OCI-LY1 (cell line): Measurements from ENCODE around the gene ADAT1.

ENCODE experiments used
- H2AFZ ChIP-seq: fragments of 200-600 bp; sonication (generic), shearing (Covaris generic); 2 replicates; pipeline ENCODE4 v1.6.0; 2014; ENCODE audit warnings: antibody characterized with exemption, mild to moderate bottlenecking, low read length
- H3F3A ChIP-seq: fragments of 200-600 bp; sonication (generic), shearing (Covaris generic); 2 replicates; pipeline ENCODE4 v1.6.0; 2014; ENCODE audit warnings: mild to moderate bottlenecking, antibody characterized with exemption, low read length, moderate library complexity; ENCODE audit not compliant: insufficient read depth
- H3K27ac ChIP-seq: fragments of 200-600 bp; sonication (generic); 2 replicates; pipeline ENCODE4 v1.5.1; 2014; ENCODE audit warnings: low read length, mixed run types, mild to moderate bottlenecking, low read depth; ENCODE audit not compliant: poor library complexity, severe bottlenecking
- H3K27me3 ChIP-seq: fragments of 200-600 bp; sonication (generic); 2 replicates; pipeline ENCODE4 v1.6.0; 2014; ENCODE audit warnings: antibody characterized with exemption, mild to moderate bottlenecking, low read length, moderate library complexity; ENCODE audit not compliant: insufficient read depth
- H3K36me3 ChIP-seq: fragments of 200-600 bp; sonication (generic); 2 replicates; pipeline ENCODE4 v1.6.1; 2014; ENCODE audit warnings: mild to moderate bottlenecking, antibody characterized with exemption, low read length, moderate library complexity, mixed read lengths; ENCODE audit not compliant: insufficient read depth
- H3K4me1 ChIP-seq: fragments of 200-600 bp; sonication (generic); 2 replicates; pipeline ENCODE4 v1.5.1; 2014; ENCODE audit warnings: mild to moderate bottlenecking, low read length, moderate library complexity; ENCODE audit not compliant: insufficient read depth, severe bottlenecking
- H3K4me2 ChIP-seq: fragments of 200-600 bp; sonication (generic), shearing (Covaris generic); 2 replicates; pipeline ENCODE4 v1.6.1; 2014; ENCODE audit warnings: low read length
- H3K4me3 ChIP-seq: fragments of 200-600 bp; sonication (generic); 2 replicates; pipeline ENCODE4 v1.5.1; 2014; ENCODE audit warnings: low read length, low read depth, mild to moderate bottlenecking, mixed read lengths; ENCODE audit not compliant: poor library complexity, severe bottlenecking
- H3K79me2 ChIP-seq: fragments of 200-600 bp; shearing (Covaris generic); 2 replicates; pipeline ENCODE4 v1.6.1; 2016; ENCODE audit warnings: mixed run types, low read length, mixed read lengths; ENCODE audit not compliant: insufficient read depth
- H3K9ac ChIP-seq: fragments of 200-600 bp; sonication (generic), shearing (Covaris generic); 2 replicates; pipeline ENCODE4 v1.6.1; 2014; ENCODE audit warnings: mild to moderate bottlenecking, low read length, mixed read lengths
- H3K9me2 ChIP-seq: fragments of 200-600 bp; sonication (generic), shearing (Covaris generic); 2 replicates; pipeline ENCODE4 v1.6.1; 2014; ENCODE audit warnings: low read depth, mild to moderate bottlenecking, low read length, mixed read lengths
- H3K9me3 ChIP-seq: fragments of 200-600 bp; shearing (Covaris generic); 2 replicates; pipeline ENCODE4 v1.6.1; 2014; ENCODE audit warnings: low read length, mixed read lengths
- H4K20me1 ChIP-seq: fragments of 200-600 bp; sonication (generic), shearing (Covaris generic); 2 replicates; pipeline ENCODE4 v1.6.0; 2016; ENCODE audit warnings: mild to moderate bottlenecking, low read length; ENCODE audit not compliant: insufficient read depth
- CTCF ChIP-seq: fragments of 200-600 bp; sonication (generic), shearing (Covaris generic); IDR thresholded peaks from 2 replicates; pipeline ENCODE4 v1.5.1; 2017; ENCODE audit warnings: mild to moderate bottlenecking, antibody characterized with exemption, low read length, moderate library complexity, mixed read lengths
- EZH2 ChIP-seq: fragments of 200-600 bp; sonication (generic), shearing (Covaris generic); IDR thresholded peaks from 2 replicates; pipeline ENCODE4 v1.8.0; 2017; ENCODE audit warnings: borderline replicate concordance, mixed run types, mild to moderate bottlenecking, antibody characterized with exemption, low read length, moderate library complexity, mixed read lengths

Gene ADAT1

GRCh38 chr16:75590920-75591843 lies 31.9 kb downstream of the ADAT1 start:
- H3K9ac ChIP-seq: no peak overlapping the region
- H3K27ac ChIP-seq: no peak overlapping the region

DNA sequence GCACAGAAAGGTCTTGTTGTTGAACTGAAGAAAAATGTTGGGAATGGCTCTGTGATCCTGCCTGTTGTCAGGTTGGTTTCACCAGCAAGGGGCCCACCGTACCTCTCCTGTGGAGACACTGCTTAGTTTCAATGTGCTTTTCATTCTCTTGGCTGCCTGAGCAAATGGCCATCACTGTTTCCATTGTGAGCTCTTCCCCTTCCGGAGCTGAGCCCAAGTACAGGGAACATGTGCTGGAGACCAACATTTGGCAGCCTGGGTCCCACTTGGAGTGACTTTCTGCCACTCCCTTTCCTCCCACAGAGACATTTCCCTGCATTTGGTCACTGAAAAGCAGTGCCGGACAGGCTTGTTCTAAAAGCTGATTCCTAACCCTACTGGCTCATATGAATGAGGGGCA lies 33.8 kb downstream of the ADAT1 start:
- no peak overlapping the region for H3K4me3 ChIP-seq
- no peaks in the 10 kb centered on the region for H3K9me2 ChIP-seq
- H3K9ac ChIP-seq: no peak overlapping the region
- H3K27me3 ChIP-seq: no peaks in the 10 kb centered on the region
- no peaks in the 10 kb centered on the region for H3K9me3 ChIP-seq
- TF ChIP-seq EZH2 (no peak), CTCF (no peak)
- peaks cover 14% of the 10 kb centered on the region for H3K36me3 ChIP-seq
- no peaks in the 10 kb centered on the region for H4K20me1 ChIP-seq
- H3K79me2 ChIP-seq: no peaks in the 10 kb centered on the region
- no peak overlapping the region for H3K27ac ChIP-seq
- H3F3A ChIP-seq: no peaks in the 10 kb centered on the region
- H3K4me2 ChIP-seq: no peak overlapping the region
- H3K4me1 ChIP-seq: peaks cover 4% of the 10 kb centered on the region
- H2AFZ ChIP-seq: no peak overlapping the region

More at GRCh38 chr16:75590920-75591843, 31.9 kb downstream of the ADAT1 start:
- no peak overlapping the region for H3K4me3 ChIP-seq
- no peaks in the 10 kb centered on the region for H3K79me2 ChIP-seq
- H4K20me1 ChIP-seq: no peaks in the 10 kb centered on the region
- H3K9me3 ChIP-seq: no peaks in the 10 kb centered on the region
- H3K36me3 ChIP-seq: peaks cover 18% of the 10 kb centered on the region
- H3K4me2 ChIP-seq: no peak overlapping the region
- H3K27me3 ChIP-seq: no peaks in the 10 kb centered on the region
- H3K4me1 ChIP-seq: peaks cover 12% of the 10 kb centered on the region
- H3F3A ChIP-seq: no peaks in the 10 kb centered on the region
- H3K9me2 ChIP-seq: no peaks in the 10 kb centered on the region
- TF ChIP-seq EZH2 (no peak), CTCF (no peak)
- H2AFZ ChIP-seq: no peak overlapping the region

GRCh38 chr16:75588716-75589115 lies 34.4 kb downstream of the ADAT1 start:
- H3K9ac ChIP-seq: no peak overlapping the region
- H3K27me3 ChIP-seq: no peaks in the 10 kb centered on the region

More at GRCh38 chr16:75588716-75589115, 34.4 kb downstream of the ADAT1 start:
- Histone ChIP-seq H4K20me1 (no peaks in the 10 kb centered on the region), H2AFZ (no peak overlapping the region), H3K4me1 (peaks cover 9% of the 10 kb centered on the region), H3K79me2 (no peaks in the 10 kb centered on the region), H3K4me3 (no peak overlapping the region), H3K9me2 (no peaks in the 10 kb centered on the region), H3K27ac (no peak overlapping the region), H3K9me3 (no peaks in the 10 kb centered on the region), H3K36me3 (peaks cover 9% of the 10 kb centered on the region), H3F3A (no peaks in the 10 kb centered on the region), H3K4me2 (no peak overlapping the region)
- no peak for TF ChIP-seq CTCF
- TF ChIP-seq EZH2: no peak
